Parathyroid adenoma (tissue), 2 donors: ENCODE measurements around the gene GSG1L.

Experiments
- H2AFZ ChIP-seq: fragments of 300-600 bp; sonication (generic); one replicate; pipeline ENCODE4 v1.7.0; 2017; ENCODE audit warnings: antibody characterized with exemption, mild to moderate bottlenecking
- H3K27ac ChIP-seq: fragments of 300-600 bp; sonication (generic); one replicate; pipeline ENCODE4 v1.7.0; 2017
- H3K27me3 ChIP-seq: fragments of 300-600 bp; sonication (generic); one replicate; pipeline ENCODE4 v1.7.0; 2017; ENCODE audit warnings: low read length; ENCODE audit not compliant: control insufficient read depth, insufficient read depth
- H3K36me3 ChIP-seq: fragments of 300-600 bp; sonication (generic); one replicate; pipeline ENCODE4 v1.7.0; 2017; ENCODE audit warnings: low read length; ENCODE audit not compliant: control insufficient read depth, insufficient read depth
- H3K4me1 ChIP-seq: fragments of 300-600 bp; sonication (generic); one replicate; pipeline ENCODE4 v1.7.0; 2017; ENCODE audit warnings: control low read depth
- H3K4me2 ChIP-seq: fragments of 300-600 bp; sonication (generic); one replicate; pipeline ENCODE4 v1.7.0; 2017; ENCODE audit warnings: low read length
- H3K4me3 ChIP-seq: fragments of 300-600 bp; sonication (generic); one replicate; pipeline ENCODE4 v1.7.0; 2017; ENCODE audit warnings: low read depth, low read length
- H3K79me2 ChIP-seq: fragments of 300-600 bp; sonication (generic); one replicate; pipeline ENCODE4 v1.7.0; 2017; ENCODE audit warnings: control low read depth
- H3K9ac ChIP-seq: fragments of 300-600 bp; sonication (generic); one replicate; pipeline ENCODE4 v1.7.0; 2017; ENCODE audit warnings: mild to moderate bottlenecking
- H3K9me3 ChIP-seq: fragments of 300-600 bp; sonication (generic); one replicate; pipeline ENCODE4 v1.7.0; 2017; ENCODE audit warnings: low read length; ENCODE audit not compliant: control insufficient read depth
- CTCF ChIP-seq: fragments of 300-600 bp; sonication (generic); IDR thresholded peaks from one replicate; pipeline ENCODE4 v1.7.0; 2017; ENCODE audit warnings: antibody characterized with exemption, mild to moderate bottlenecking
- donor health status: primary hyperparathyroidism.

GSG1L gene

GRCh38 chr16:27759301-27759871 is 304.1 kb downstream of the GSG1L start:
- H3K9ac ChIP-seq: no peak overlapping the region
- no peak overlapping the region for H3K4me3 ChIP-seq
- no peak overlapping the region for H2AFZ ChIP-seq
- H3K36me3 ChIP-seq: no peaks in the 10 kb centered on the region
- no peaks in the 10 kb centered on the region for H3K9me3 ChIP-seq
- no peaks in the 10 kb centered on the region for H3K27me3 ChIP-seq
- H3K79me2 ChIP-seq: no peaks in the 10 kb centered on the region
- H3K27ac ChIP-seq: no peak overlapping the region
- no peak overlapping the region for H3K4me2 ChIP-seq
- H3K4me1 ChIP-seq: peaks cover 7% of the 10 kb centered on the region
- TF ChIP-seq CTCF: no peak

GRCh38 chr16:27758544-27758943 is 305.0 kb downstream of the GSG1L start:
- no peak overlapping the region for H3K27ac ChIP-seq

GRCh38 chr16:27756206-27756970 is 307.1 kb downstream of the GSG1L start:
- H3K9me3 ChIP-seq: no peaks in the 10 kb centered on the region
- peaks cover 8% of the 10 kb centered on the region for H3K4me1 ChIP-seq
- TF ChIP-seq CTCF: no peak
- H3K4me2 ChIP-seq: no peak overlapping the region
- no peaks in the 10 kb centered on the region for H3K79me2 ChIP-seq
- no peaks in the 10 kb centered on the region for H3K27me3 ChIP-seq
- no peak overlapping the region for H3K4me3 ChIP-seq
- H3K9ac ChIP-seq: no peak overlapping the region
- H2AFZ ChIP-seq: no peak overlapping the region
- H3K36me3 ChIP-seq: no peaks in the 10 kb centered on the region
- H3K27ac ChIP-seq: no peak overlapping the region

More at GRCh38 chr16:27758544-27758943, 305.0 kb downstream of the GSG1L start:
- H3K4me3 ChIP-seq: no peak overlapping the region
- H3K9ac ChIP-seq: no peak overlapping the region
- H3K4me1 ChIP-seq: peaks cover 8% of the 10 kb centered on the region
- no peaks in the 10 kb centered on the region for H3K79me2 ChIP-seq
- H2AFZ ChIP-seq: no peak overlapping the region
- H3K4me2 ChIP-seq: no peak overlapping the region
- no peaks in the 10 kb centered on the region for H3K36me3 ChIP-seq
- H3K27me3 ChIP-seq: no peaks in the 10 kb centered on the region
- no peaks in the 10 kb centered on the region for H3K9me3 ChIP-seq
- TF ChIP-seq CTCF: no peak

GRCh38 chr16:27754788-27755690 is 308.5 kb downstream of the GSG1L start:
- H3K9ac ChIP-seq: no peak overlapping the region
- no peaks in the 10 kb centered on the region for H3K79me2 ChIP-seq
- TF ChIP-seq CTCF: no peak
- H3K4me2 ChIP-seq: no peak overlapping the region
- no peaks in the 10 kb centered on the region for H3K27me3 ChIP-seq
- H3K9me3 ChIP-seq: no peaks in the 10 kb centered on the region
- no peak overlapping the region for H2AFZ ChIP-seq
- no peaks in the 10 kb centered on the region for H3K36me3 ChIP-seq
- H3K4me1 ChIP-seq: peaks cover 8% of the 10 kb centered on the region
- no peak overlapping the region for H3K27ac ChIP-seq
- no peak overlapping the region for H3K4me3 ChIP-seq
